Stimulated activated CD8-positive, alpha-beta memory T cell treated with anti-CD3 and anti-CD28 coated beads, Interleukin-7, amount 100 ng/mL, for 48 hours (primary cell): ENCODE results near the gene LBHD1.
"Not testable (repeated sequence)": the region's sequence is repeated elsewhere in the genome, so short reads cannot be mapped to it uniquely, and the experiment has no call there.

Experiments used
- DNase-seq, 2 donors: peaks; one replicate each; pipeline ENCODE4 v3.0.0-alpha.2; 2020; ENCODE audit warnings: low read depth in 1 of 2; ENCODE audit errors: extremely low read depth in 1 of 2

Gene LBHD1

GRCh38 chr11:62694455-62695167 is 22.5 kb upstream of the LBHD1 start:
- peak in 1 of 2 donors; percentile 63 for DNase-seq

- not testable (repeated sequence) for DNase-seq
These were observed 21.6 kb upstream of the LBHD1 start for GRCh38 chr11:62693624-62694023.

GRCh38 chr11:62689421-62690183 is 17.5 kb upstream of the LBHD1 start, which contains the start of gene LRRN4CL:
LRRN4CL (minus strand) TSS chr11:62689530; CDS start chr11:62688508, 1,022 bp downstream.
- DNase-seq = no peak

GRCh38 chr11:62688491-62688890 is 16.4 kb upstream of the LBHD1 start:
- DNase-seq = no peak

GRCh38 chr11:62687508-62688396 is 15.7 kb upstream of the LBHD1 start:
- DNase-seq = no peak

GRCh38 chr11:62682518-62682917 is 10.5 kb upstream of the LBHD1 start:
- no peak for DNase-seq

GRCh38 chr11:62680825-62681240 is 8.8 kb upstream of the LBHD1 start:
- no peak for DNase-seq

- DNase-seq = peak; percentile 76 to 86
These were observed 7.0 kb upstream of the LBHD1 start, which contains the start of gene UBXN1 for GRCh38 chr11:62678770-62679696. UBXN1 (minus strand) TSS chr11:62679073; CDS start chr11:62678923, 150 bp downstream.

- no peak for DNase-seq
These were observed 6.3 kb upstream of the LBHD1 start for GRCh38 chr11:62678433-62678769.

- no peak for DNase-seq
These were observed 5.6 kb upstream of the LBHD1 start for GRCh38 chr11:62677714-62678113.

GRCh38 chr11:62677156-62677555 is 5.1 kb upstream of the LBHD1 start:
- no peak for DNase-seq

- no peak for DNase-seq
These were observed 4.6 kb upstream of the LBHD1 start for GRCh38 chr11:62676698-62677097.

GRCh38 chr11:62675415-62675814 is 3.3 kb upstream of the LBHD1 start:
- not testable (repeated sequence) for DNase-seq

GRCh38 chr11:62673196-62673525 is 1.1 kb upstream of the LBHD1 start:
- DNase-seq = no peak

GRCh38 chr11:62671236-62671607 is 845 bp downstream of the LBHD1 start:
- no peak for DNase-seq

- no peak for DNase-seq
These were observed 2.5 kb downstream of the LBHD1 start for GRCh38 chr11:62669420-62670161.

GRCh38 chr11:62667460-62667859 is 4.6 kb downstream of the LBHD1 start:
- no peak for DNase-seq

- no peak for DNase-seq
These were observed 5.7 kb downstream of the LBHD1 start for GRCh38 chr11:62666259-62666926.
